ENCODE data around the gene PRMT1.
"Not testable (repeated sequence)": the region's sequence is repeated elsewhere in the genome, so short reads cannot be mapped to it uniquely, and the experiment has no call there.

The PRMT1 gene

DNA sequence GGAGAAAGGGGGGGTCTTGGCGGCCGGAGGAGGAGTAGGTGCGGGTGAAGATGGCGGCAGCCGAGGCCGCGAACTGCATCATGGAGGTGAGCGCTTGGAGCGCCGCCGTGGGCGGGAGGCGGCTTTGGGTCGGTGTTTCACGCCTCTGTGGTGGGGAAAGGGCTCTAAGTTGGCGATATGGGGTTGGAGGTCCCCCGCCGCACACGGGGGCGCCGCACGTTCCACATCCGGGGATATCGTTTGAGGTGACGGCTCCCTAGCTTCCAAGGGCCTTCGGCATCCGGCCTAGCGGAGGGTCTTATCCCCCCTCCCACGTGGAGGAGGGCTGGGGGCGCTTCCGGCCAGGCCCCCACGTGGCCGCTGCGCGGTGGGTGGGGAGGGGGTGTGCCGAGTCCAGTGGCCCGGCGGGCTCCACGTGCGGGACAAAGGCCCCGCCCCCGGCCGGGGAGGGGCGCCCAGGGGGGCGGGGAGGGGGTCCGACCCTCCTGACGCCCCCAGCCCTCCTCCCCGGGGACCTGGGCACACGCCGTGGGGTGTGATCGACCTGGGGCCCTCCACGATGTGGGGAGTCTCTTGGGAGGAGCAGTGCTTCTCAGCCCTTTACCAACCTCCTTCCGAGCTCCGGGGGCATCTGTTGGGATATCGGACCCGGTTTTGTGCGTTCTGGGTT, at the start of gene PRMT1:
TSS of gene PRMT1 (plus strand) at position 41 of the 670 bp plus-strand sequence. CDS start at position 51, 10 bp downstream.
- no peak for DNase-seq (ENCODE audit: low read depth in 2 of 2)

DNA sequence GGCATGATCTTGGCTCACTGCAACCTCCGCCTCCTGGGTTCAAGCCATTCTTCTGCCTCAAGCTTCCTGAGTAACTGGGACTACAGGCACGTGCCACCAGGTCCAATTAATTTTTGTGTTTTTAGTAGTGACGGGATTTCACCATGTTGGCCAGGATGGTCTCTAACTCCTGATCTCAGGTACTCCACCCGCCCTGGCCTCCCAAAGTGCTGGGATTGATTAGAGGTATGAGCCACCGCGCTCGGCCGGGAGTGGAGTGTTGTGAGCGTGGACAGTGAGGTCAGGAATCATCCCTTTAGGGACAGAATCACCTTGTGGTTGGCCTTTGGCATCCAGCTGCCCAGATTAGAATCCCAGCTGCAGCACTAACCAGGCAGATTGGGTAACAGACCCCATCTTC, 47.4 kb upstream of the PRMT1 start:
- DNase-seq (ENCODE audit: low read depth in 2 of 2), result no peak

DNA sequence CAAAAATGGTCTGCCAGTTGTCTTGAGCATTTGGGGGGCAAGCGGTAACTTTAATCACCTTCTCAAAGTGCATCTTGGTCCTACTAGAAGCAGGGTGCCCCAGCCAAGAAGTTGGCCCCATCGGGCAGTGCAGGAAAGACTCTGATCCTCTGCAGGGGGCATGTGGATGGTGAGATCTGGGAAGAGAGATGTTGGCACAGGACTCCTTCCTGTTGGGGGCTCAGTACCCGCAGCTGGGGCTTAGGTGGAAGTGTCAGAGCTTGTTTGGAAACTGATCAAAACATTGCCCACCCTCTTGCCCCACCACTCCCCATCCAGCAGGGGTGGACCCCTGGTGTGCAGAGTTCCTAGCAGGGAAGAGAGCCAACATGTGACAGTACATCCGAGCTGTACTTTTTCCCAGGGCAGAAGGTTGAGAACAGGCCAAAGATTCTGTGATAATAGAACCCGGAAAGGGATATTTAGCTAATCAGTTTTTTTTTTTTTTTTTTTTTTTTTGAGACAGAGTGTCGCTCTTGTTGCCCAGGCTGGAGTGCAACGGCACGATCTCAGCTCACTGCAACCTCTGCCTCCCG, 46.0 kb upstream of the PRMT1 start:
- DNase-seq (ENCODE audit: low read depth in 2 of 2), result no peak

GRCh38 chr19:49631610-49632192, 45.4 kb upstream of the PRMT1 start:
- DNase-seq (ENCODE audit: low read depth in 2 of 2), result no peak

- no peak for DNase-seq (ENCODE audit: low read depth in 2 of 2)
Measured at GRCh38 chr19:49632576-49632975, 44.5 kb upstream of the PRMT1 start.

- not testable (repeated sequence) for DNase-seq (ENCODE audit: low read depth in 2 of 2)
Measured at GRCh38 chr19:49633273-49633672, 43.8 kb upstream of the PRMT1 start.

- DNase-seq (ENCODE audit: low read depth in 2 of 2), result no peak
Measured at GRCh38 chr19:49635530-49636232, 41.4 kb upstream of the PRMT1 start.

GRCh38 chr19:49636233-49636932, 40.7 kb upstream of the PRMT1 start:
- DNase-seq (ENCODE audit: low read depth in 2 of 2), result no peak

DNA sequence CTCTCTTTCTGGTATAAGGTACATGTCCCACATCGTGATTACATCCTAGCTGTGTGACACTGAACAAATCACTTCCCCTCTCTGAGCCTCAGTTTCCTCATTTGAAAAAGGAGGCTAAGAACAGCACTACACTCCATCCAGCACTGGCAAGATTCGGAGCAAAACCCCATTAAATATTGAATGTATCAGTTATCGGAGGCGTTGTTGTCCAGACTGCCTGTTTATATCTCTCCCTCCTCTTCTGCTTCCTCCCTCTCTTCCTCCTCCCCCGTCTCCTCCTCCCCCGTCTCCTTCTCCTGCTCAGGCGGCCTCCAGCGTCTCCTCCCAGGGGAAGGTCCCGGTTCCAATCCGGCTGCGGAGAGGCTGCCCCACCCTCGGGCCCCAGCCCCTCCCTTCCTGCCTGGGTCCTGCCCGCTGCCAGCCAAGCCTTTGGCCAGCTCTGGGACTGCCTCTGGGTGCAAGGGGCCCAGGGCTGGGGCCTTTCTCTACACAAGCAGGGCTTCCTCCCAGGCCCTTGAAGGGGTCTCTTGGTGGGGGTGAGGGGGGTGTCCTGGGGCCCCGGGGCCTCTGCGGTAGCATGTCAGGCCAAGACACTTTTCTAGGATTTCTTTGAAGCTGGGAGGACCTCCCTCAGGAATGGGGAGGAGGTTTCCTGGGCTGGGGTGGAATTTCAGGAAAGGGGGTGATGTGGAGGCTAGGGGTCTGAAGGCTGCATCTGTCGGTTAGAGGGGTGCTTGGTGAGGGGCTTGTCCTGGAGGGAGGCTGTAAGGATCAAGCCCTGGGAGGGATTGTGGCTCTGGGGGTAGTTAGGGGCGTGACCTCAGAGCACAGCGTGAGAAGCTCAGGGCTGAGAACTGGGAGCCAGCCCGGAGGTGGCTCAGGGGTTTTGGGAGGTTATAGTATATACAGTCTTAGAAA, 39.0 kb upstream of the PRMT1 start:
- peak; percentile 40 to 41 for DNase-seq (ENCODE audit: low read depth in 2 of 2)

DNA sequence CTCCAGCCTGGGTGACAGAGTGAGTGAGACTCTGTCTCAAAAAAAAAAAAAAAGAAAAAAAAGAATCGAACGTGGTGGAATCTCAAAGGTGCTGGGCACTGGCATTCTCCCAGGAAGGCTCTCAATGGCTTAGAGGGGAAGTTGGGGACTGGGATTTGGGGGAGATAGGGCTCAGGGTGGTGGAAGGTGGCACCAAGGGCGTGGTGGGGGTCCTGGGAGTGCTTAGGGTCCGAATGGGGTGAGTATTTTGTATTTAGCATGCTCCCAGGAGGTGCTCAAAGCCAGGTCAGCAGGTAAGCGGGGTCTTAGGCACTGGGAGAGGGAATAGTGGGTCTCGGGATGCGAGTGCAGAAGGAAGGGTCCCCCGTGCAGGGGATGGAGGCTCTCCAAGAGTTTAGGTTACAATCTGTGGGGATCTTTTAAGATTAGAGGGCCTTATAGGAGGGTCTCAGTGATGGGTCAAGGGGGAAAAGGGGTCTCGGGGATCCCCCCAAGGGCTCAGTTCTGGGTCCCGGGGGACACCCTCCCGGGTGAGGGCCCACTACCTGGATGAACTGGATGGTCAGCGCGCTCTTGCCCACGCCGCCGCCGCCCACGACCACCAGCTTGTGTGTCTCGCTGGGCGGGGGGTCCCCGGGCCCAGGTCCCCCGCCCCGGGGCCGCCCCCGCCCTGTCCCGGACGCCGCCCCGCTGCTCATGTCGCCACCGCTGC, 37.5 kb upstream of the PRMT1 start:
- DNase-seq (ENCODE audit: low read depth in 2 of 2), result no peak

DNA sequence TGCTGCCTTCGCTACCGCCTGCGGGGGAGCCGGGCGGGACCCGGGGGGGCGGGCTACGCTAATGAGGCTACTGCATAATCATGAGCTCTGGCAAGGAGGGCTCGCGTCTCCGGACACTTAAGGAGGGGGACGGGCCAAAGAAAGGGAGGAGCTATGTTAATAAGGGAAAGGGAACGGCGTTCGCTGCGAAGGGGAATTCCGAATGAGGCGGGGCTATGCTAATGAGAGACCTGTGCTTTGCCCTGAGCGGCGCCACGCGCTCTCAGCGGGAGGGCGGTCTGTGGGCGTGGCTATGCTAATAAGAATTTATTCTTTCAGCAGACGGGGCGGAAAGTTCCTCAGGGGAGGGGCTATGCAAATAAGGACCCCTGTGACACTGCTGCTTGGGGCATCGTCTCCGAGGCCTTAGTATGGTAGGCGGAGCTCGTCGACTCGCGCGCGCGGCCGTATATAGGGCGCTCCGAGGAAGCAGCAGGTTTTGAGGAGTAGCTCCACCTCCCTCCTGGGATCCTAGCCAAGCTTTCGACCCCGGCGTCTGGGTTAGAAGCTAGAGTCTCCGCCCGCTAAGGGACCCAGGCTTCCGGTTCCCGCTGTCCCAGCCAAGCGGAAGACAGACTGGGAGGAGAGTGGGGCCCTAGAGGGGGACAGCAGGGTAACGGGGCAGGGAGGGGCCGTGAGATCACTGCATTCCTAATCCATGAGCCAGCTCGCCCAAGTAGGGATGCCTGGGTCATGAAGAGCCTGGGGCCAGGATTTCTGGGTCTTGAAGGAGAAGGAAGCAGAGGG, 36.8 kb upstream of the PRMT1 start, which contains the start of gene RRAS:
TSS of gene RRAS (minus strand) at position 31 of the 786 bp plus-strand sequence. CDS start 45 bp downstream, outside the sequence.
- DNase-seq (ENCODE audit: low read depth in 2 of 2), result peak; percentile 100

- peak; percentile 99 for DNase-seq (ENCODE audit: low read depth in 2 of 2)
Measured at GRCh38 chr19:49641688-49642491, 35.2 kb upstream of the PRMT1 start, which contains the start of gene SCAF1. Gene SCAF1, plus strand, starts transcription at chr19:49642209. Its CDS starts 2,818 bp downstream, at chr19:49645027.

DNA sequence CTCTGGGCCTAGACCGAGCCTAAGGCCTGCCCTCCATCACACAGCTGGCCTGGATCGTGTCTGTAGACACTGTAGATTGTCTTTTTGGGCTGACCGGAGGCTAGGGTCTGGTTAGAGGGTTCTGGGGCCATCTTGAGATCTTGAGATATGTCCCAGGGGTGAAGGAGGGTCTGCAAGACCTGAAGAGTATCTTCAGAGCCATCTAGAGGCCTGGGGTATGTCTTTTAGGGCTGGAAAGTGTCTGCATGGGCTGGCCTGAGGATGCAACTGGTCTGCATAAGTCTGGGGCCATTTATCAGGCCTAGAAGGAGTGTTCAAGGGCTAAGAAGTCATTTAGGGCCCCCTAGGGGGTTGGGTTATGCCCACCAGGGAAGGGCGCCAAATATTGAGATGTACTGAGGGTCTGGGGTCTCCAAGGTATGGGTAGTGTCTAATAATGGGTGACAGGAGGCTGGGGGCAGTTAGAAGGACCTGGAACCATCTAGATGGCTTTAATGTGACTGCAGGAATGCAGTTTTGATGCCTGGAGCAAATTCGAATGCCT, 34.5 kb upstream of the PRMT1 start:
- no peak for DNase-seq (ENCODE audit: low read depth in 2 of 2)

- no peak for DNase-seq (ENCODE audit: low read depth in 2 of 2)
Measured at GRCh38 chr19:49643466-49643865, 33.6 kb upstream of the PRMT1 start.

DNA sequence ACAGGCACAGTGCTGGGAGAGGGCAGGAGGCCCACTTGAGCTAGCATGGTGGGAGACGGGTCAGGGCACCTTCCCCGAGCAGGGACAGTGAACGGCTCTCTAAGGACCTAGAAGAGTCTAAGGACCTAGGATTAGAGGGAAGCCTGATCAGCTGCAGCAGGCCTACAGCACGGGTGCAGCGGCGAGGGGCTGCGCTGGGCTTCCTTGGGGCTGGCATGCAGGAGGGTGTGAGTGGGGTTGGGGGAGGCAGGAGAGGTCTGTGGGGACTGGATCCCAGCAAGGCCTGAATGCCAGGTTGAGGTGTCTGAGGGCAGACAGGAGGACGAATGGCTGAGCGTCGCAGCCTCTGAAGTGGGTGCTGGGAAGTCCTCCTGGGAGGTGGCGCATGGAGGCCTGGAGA, 31.5 kb upstream of the PRMT1 start:
- DNase-seq (ENCODE audit: low read depth in 2 of 2), result no peak

DNA sequence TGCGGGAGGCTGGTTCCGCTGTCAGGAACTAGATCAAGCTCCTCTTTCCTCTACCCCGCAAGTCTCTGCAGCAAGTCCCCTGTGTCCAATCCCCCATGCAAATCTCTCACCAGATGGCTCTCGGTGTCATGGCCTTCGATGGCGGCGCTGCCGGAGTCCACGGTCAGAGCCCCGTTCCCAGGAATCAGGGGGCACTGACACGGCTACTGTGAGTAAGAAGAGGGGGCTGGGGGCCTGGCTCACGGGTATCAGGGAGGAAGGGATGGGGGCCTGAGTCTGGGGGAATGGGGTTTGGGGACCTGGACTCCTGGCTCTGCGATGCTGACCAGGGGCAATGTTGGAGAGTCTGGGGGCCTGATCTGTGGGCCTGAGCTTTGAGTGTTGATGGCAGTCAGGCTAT, 31.1 kb upstream of the PRMT1 start:
- DNase-seq (ENCODE audit: low read depth in 2 of 2), result no peak

- no peak for DNase-seq (ENCODE audit: low read depth in 2 of 2)
Measured at GRCh38 chr19:49646586-49646985, 30.5 kb upstream of the PRMT1 start.

Data from fibroblast of skin of left quadriceps (primary cell).